ENCODE data around the gene TANC1.

The TANC1 gene

DNA sequence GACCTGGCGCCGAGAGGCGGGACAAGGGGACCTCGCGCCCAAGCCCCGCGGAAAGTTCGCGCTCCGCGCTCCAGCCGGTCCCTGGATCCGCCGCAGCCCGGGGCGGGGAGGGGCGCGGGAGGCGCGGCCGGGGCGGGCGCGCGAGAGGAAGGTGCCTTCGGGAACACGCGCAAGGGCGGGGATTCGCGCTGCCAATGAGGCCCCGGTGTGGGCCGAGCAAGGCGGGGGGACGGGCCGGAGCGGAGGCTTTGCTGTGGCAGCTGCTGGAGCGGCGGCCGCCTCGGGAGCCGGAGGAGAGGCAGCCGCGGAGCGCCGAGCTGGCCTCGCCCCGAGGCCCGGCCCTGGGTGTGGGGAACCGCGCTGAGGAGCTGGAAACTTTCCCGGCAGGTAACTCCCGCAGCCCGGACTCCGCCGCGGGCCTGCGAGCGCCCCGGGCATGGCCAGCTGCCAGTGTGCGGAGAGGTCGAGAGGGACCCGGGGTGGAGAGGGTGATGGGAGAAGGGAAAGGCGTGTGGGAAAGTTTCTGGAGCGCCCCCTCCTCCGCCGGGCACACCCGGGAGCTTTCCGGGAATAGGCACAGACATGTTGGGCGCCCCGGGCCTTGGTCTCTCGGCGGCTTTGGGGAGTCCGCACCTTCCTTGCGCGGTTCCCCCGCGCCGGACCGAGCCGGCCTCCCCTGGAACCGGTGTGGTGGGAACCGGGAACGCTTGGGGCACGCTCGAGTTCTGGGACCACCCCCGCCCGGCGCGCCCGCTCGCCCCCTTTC, at the start of gene TANC1:
Gene TANC1, plus strand, starts transcription at position 245 of the 766 bp plus-strand sequence. CDS start 97,271 bp downstream, outside the sequence.
- DNase-seq (ENCODE audit: low read depth) = peak; percentile 42

DNA sequence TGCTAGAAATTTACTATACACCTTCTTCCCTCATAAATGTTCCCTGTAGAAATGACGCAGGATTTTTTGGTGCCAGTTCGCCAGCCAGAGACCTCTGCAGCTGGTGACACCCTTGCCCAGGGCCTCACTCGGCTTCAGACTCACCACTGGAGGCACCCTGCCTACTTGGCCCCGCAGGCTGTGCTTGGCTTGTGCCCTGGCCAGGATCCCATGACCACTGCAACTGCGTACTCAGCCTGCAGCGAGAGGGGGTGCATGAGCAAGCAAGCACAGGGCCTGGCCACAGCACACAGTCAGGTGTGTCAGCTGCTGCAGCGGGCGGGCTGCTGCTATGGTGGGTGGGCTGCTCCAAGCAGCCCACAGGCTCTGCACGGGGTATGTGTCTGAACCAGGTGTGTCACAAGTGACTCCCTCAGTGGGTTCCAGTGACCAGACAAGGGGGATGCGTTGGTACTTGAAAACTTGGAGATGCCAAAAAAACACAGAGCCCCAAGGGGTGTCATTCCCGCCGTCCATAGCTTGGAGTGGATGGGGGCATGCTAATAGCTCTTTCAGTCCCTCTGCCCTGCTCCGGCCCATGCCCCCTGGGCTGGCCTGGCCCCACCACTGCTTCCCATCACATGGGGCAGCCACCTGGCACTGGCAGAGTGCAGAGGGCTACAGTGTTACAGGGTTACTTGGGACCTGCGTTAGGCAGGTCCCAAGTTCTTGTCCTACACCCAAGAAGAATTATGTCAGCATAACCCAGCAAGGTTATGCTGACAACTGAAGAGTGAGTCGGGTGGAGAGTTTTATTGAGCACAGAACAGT, 46.6 kb upstream of the TANC1 start:
- DNase-seq (ENCODE audit: low read depth) = no peak

DNA sequence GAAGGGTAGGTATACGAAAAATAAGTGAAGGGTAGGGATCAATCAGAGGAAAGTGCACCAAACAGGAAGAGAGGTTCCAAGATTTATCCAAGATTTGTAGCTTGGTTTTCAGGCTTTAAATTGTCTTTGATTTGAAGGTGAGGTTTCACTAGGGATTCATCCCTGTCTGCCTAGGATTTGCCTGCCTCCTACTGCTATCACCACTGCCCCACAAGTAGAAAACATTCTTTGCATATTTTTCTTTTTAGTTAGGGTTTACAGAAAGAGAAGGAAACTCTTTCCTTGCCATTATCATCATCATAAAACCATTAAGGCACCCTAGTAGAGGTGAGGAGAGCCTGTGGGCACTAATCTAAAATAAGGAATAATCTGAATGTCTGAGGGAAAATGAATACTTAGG, 45.8 kb upstream of the TANC1 start:
- DNase-seq (ENCODE audit: low read depth) = no peak

DNA sequence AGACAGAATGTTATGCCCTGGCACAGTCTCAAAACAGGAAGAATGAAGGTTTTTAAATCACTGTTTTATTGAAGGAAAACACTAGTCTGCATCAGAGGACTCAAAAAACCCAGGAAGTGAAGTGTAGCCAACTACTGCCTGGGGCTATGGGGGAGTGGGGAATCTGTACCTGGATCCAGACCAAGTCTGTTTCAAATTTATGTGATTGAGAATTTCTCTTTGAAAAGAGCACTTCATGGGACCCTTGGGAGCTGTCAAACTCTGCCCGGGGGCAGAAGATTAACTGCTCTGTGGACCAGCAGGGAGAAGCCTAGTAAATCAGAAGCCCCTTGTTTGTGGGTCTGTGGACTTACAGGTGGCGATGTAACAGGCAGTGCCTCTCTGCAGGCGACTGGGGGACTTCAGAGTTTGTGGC, 45.3 kb upstream of the TANC1 start:
- no peak for DNase-seq (ENCODE audit: low read depth)

DNA sequence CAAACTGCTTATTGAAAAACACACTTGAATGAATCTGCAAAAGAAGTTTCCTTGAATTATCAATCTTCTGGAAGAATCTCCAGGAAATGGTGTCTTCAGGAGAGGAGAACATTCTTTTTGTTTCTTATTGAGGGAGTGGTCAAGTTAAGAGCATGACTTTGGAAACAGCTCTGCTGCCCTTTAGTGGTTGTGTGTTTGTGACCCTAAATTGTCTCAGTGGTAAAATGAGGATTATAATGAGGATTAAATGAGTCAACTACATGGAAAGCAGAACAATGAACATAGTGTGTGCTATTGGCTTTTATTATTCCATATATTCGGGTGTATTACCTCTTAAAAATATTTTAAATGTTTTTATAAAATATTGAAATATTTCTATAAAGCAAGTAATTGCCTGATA, 44.8 kb upstream of the TANC1 start:
- no peak for DNase-seq (ENCODE audit: low read depth)

DNA sequence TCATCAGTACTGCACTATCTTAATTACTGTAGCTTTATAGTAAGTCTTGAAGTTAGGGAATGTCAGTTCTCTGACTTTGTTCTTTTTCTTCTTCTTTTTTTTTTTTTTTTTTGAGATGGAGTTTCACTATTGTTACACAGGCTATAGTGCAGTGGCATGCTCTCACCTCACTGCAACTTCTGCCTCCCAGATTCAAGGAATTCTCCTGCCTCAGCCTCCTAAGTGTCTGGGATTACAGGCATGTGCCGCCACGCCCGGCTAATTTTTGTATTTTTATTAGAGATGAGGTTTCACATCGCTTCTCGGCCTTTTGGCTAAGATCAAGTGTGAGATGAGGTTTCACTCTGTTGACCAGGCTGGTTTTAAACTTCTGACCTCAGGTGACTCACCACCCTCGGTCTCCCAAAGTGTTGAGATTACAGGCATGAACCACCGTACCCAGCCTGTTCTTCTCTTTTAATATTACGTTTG, 41.9 kb upstream of the TANC1 start:
- DNase-seq (ENCODE audit: low read depth) = no peak

DNA sequence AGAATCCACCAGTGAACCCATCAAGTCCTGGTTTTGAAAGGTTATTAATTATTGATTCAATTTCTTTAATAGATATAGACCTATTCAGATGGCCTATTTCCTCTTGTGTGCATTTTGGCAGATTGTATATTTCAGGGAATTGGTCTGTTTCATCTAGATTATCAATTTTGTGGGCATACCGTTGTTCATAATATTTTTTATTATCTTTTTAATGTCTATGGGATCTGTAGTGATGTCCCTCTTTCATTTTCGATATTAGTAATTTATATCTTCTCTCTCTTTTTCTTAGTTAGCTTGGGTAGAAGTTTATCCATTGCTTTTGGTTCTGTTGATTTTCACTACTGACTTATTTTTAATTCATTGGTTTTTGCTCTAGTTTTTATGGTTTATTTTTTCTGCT, 39.9 kb upstream of the TANC1 start:
- no peak for DNase-seq (ENCODE audit: low read depth)

DNA sequence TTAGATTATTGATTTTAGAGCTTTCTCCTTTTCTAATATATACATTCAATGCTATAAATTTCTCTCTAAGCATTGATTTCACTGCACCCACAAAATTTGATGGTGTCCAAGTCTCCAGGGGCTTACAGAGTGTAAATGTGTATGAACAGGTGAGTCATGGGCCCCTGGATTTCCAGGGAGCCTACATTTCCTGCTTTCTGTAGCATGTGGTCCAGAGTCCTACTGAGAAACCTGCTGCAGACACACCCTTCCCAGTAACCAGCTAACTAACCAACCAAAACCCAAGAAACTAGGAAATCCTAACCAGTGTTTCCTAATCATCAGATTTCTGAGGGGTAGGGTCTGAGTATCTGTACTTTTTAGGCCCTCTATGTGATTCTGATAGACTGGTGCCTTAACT, 39.5 kb upstream of the TANC1 start:
- DNase-seq (ENCODE audit: low read depth) = no peak

DNA sequence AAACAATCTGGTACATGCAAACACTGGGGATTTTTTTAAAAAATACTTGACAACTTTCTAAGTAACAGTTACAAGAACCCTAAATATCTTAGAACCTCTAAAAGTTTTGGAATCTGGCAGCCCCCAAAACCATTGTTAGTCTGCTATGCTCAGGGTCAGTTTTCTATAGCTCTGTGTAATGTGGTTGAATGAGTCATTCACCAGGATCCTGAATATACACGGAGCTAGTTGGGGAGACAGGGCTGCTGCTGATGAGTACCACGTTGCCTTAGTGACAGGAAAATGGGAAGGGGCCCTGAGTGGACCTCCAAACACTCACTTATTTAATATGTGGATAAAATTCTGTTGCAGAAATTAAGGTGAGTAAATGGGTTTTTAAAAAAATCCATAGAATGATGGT, 36.9 kb upstream of the TANC1 start:
- no peak for DNase-seq (ENCODE audit: low read depth)

DNA sequence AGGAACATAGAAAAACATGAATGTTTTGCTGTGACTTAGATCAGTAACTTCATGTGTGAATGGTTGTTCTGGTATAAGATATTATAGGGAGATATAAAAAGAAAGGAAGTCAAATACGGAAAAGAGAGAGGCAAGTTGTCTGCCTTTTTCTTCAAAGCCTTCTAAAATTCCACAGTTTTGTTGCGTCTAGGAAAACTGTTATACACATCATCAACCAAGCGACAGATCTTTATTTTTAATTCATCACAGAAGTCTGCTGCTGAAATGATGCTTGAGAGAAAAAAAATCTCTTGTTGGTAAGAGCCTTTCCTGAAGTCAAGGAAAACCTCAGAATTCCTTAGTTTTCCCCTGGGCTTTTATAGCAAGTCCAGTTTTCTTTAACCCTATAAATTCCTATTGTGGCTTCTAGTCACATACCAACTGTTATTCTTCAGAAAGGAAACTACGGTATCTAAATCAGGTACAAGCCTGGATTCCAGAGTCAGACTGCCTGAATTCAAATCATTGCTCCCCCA, 36.3 kb upstream of the TANC1 start:
- DNase-seq (ENCODE audit: low read depth) = no peak

DNA sequence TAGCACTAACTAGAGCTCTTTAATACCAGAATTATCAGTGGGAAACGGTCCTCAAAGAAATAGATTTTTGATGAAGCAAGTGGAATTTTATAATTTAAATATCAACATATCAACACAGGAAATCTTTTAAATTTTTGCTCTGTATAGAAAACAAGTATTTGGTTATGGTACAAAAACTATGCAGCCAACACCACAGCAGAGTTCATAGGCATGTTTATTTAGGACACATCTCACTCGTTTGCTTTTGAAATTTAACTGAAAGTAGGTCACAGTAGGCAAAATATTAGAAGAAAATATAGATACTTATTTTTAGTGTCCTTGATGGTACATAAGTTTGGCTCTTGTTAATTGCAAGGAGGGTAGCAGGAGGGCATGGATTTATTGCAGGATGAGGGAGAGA, 34.3 kb upstream of the TANC1 start:
- DNase-seq (ENCODE audit: low read depth) = no peak

DNA sequence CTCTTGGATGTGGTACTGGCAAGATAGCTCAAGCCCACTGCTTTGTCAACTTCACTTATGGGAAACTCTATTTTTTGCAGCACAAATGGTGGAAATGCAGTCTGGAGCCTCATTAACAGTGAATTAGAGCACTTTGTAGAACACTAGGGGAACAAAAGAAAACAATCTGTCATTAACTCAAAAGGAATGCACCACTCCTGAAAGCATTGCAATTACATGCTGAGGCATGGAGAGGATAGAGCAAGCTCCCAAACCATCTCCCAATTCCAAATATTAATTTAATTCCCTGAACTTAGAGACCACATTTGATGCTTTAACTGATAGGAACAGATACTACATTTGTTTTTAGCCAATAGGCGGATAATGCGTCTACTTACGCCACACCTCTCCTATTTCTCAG, 32.8 kb upstream of the TANC1 start:
- no peak for DNase-seq (ENCODE audit: low read depth)

DNA sequence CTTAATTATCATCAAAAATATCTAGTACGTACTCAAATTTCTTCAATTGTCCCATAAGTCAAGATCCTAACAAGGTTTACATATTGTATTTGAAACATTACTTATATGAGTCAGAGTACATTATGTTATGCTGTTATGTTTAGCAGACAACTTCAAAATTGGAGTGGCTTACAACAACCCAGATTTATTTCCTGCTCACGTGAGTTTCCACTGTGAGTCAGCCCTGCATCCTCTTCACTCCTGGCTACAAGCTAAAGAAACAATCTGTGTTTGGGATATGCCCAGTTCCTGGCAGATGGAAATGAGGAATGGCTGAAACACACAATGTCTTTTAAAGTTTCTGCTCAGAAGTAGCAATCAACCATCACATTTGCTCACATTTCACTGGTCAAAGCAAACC, 31.5 kb upstream of the TANC1 start:
- no peak for DNase-seq (ENCODE audit: low read depth)

DNA sequence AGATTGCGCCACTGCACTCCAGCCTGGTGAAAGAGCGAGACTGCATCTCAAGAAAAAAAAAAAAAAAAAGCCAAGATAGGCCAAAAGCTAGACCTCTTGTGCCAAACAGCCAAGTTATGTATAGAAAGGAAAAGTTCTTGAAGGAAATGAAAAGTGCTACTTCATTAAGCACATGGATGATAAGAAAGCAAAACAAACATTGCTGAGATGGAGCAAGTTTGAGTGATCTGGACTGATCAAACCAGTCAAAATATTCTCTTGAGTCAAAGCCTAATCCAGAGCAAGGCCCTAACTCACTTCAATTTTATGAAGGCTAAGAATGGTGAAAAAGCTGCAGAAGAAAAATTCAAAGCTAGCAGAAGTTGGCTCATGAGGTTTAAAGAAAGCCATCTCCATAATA, 28.1 kb upstream of the TANC1 start:
- no peak for DNase-seq (ENCODE audit: low read depth)

DNA sequence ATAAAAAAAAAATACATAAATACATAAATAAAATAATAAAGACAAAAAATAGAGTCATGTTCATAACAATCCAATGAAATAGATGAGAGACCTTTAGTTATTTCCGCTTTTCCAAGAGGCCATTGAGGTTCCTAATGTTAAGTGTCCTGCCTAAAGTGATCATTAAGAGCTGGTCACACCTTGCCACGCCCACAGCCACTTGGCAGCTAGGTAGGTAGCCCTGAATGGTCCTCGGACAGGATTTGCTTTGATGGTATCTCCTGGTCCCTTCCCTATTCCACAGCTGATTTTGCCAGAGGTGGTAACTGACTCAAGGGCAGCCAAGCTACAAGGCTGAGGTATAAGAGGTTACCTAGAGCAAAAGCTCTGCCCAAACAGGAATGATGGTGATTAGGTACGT, 24.5 kb upstream of the TANC1 start:
- no peak for DNase-seq (ENCODE audit: low read depth)

DNA sequence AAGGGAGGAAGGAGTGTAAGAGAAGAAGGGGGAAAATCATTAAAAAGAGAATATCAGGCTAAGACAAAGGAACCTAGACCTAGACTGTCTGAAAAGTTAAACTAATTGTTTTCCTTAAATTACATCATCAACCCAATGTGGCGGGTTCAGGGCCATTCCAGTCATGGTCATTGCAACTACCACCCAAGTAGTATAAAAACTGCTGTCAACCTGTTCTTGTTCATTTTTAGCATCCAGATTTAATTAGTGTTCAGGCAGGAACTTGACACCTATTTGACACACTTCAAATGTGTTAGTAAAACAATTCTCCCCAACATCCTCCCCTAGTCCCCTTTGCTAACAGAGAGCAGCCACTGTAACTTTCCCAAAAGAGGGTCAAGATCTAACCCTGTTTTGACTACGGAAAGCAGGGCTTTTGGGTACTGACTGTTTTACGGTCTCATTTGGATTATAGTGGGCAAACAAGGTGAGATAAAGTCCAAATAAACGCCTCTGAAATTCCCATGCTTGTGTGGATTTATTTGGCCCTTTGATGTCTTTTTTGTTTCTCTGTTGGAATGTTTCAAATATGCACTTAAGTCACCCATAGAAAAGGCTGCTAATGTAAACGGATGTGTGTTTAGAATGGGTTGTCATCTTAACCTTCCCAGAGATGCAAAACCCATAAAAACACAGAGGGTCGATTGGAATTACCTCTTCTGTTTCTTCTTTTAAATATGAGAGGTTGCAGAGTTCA, 19.3 kb upstream of the TANC1 start:
- no peak for DNase-seq (ENCODE audit: low read depth)

DNA sequence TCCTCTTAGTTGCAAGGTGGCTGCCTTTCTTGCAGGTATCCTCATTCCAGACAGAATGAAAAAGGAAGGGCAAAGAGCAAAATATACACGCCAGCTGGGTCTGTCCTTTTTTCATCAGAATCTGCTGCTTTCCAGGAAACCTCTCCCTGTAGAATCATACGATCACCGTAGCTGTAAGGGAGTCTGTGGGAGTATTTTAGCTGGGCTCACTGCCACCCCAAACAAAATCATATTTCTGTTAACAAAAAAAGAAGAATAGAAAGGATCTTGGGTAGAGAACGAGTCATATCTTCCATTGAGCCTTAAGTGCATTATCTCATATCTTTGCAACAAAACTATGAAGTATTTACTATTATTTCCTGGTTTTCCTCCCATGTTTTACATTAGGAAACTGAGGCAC, 15.0 kb upstream of the TANC1 start:
- no peak for DNase-seq (ENCODE audit: low read depth)

DNA sequence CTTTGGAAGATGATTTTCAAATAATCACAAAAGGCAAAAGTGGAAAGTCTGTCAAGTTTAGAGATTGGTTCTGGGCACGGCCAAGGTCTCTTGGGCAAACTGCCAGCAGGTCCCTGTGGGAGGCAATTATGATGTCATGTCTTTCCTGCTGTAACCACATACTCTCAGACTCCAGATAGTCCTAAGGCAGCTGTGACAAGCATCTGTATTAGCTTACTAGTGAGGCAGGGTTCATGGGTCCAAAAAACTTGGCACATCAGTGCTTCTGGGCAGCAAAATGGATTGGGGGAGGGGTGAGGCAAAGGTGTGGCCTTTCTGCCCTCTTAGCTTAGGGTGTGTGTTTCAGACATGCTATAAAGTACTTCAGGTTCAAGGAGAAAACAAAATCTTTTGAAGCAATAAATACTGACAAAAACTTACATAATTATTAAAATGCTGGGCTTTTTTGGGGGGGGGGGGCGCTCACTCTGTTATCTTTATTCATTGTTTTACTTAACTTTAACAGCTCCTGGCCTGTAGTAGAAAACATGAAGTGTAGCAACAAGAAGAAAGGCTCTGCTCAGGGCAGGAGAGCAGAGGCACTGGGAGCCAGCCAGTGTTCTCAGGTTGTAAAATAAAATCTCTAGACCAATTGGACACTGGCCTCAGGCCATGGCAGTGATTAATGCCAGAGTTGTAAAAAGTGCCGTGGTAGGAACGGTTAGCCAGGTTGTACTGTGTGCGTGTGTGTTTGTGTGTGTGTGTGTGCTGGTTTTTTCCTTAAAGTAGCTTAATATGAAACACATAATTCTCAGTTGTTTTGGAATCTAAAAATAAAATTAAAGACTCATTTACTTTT, 14.3 kb upstream of the TANC1 start:
- DNase-seq (ENCODE audit: low read depth) = peak; percentile 17

DNA sequence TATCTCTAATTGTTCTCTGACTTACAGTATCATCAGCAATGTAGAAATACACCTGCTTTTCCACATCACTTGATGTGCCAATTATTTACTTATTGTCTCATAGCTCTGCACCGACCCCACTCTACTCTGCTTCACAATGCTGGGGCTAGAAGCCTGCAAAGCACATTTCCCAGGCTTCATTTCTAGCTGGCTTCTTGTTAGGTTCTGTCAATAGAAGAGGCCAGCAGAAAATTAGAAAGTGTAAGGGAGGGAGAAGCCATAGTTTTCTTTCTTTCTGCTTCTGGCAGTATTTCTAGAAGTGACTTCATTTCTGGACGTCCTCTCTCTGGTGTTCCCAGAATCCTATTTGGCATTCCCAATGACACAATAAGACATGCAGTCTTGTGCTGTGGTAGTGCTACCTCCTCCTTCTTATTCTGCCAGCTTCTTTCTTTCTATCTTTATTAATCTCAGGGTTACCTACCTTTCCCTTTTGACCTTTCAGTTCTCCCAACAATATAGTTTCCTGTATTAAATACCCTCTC, 12.5 kb upstream of the TANC1 start:
- DNase-seq (ENCODE audit: low read depth) = no peak

DNA sequence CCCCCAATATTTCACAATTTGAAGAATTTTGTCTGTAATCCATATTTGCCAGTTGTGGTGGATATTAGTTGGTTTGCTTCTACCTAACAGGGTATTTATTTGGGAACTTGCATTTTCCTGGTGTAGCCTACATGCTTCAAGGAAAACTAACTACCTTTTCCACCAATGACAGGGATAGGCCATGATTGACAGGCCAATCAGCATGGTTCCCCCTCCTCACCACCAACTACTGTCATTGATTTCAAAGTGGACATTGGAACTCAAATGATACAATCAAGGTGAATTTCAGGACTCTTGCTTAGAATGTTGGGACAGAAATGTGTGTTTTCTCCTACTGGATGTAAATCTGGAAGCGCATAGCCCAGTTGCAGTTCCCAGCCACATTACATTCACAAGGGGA, 10.1 kb upstream of the TANC1 start:
- DNase-seq (ENCODE audit: low read depth) = no peak

DNA sequence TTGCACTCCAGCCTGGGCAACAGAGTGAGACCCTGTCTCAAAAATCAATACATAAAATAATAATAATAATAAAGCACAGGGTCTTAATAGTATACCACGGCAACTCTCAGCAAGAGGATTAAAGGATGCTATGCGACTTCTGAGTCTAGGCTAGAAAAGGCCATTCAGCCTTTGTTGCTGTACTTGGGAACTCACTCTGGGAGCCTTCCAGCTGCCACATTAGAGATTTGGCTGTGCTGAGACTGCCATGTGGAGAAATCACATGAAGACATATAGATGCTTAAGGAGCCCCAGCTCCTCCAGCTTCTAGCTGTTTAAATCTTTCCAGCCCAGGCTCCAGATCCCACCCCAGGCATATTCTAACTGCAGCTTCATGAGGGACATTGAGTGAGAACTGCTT, 8.2 kb upstream of the TANC1 start:
- DNase-seq (ENCODE audit: low read depth) = no peak

All from stimulated activated CD8-positive, alpha-beta memory T cell treated with anti-CD3 and anti-CD28 coated beads, Interleukin-4, amount 100 ng/mL, for 24 hours (primary cell).